Ectodermal cell (in vitro differentiated cells): ENCODE results near the gene DGKI.

Experiments used
- H3K27ac ChIP-seq: 2 replicates; pipeline ENCODE4 v1.7.0; 2013; ENCODE audit warnings: mild to moderate bottlenecking, low read depth, low read length; ENCODE audit not compliant: insufficient read depth, poor library complexity, severe bottlenecking
- H3K27me3 ChIP-seq: 2 replicates; pipeline ENCODE4 v1.7.0; 2013; ENCODE audit warnings: mild to moderate bottlenecking, low read length; ENCODE audit not compliant: insufficient read depth, control insufficient read depth, poor library complexity, severe bottlenecking
- H3K36me3 ChIP-seq: one replicate; pipeline ENCODE4 v1.7.0; 2013; ENCODE audit warnings: low read length; ENCODE audit not compliant: control insufficient read depth, insufficient read depth
- H3K4me1 ChIP-seq: one replicate; pipeline ENCODE4 v1.7.0; 2013; ENCODE audit warnings: low read length; ENCODE audit not compliant: control insufficient read depth, insufficient read depth
- H3K4me3 ChIP-seq: 2 replicates; pipeline ENCODE4 v1.7.0; 2013; ENCODE audit warnings: low read depth, low read length, control low read depth; ENCODE audit not compliant: insufficient read depth
- H3K9me3 ChIP-seq: 2 replicates; pipeline ENCODE4 v1.7.0; 2013; ENCODE audit warnings: mild to moderate bottlenecking, low read length, moderate library complexity; ENCODE audit not compliant: control insufficient read depth
- WGBS, 2 experiments: methylation state at CpG; one replicate each; pipeline ENCODE4 v1.1.7; 2013; ENCODE audit warnings: missing lambda C conversion rate in 2 of 2; 5-methylcytosine and 5-hydroxymethylcytosine counted together

DGKI gene

DNA sequence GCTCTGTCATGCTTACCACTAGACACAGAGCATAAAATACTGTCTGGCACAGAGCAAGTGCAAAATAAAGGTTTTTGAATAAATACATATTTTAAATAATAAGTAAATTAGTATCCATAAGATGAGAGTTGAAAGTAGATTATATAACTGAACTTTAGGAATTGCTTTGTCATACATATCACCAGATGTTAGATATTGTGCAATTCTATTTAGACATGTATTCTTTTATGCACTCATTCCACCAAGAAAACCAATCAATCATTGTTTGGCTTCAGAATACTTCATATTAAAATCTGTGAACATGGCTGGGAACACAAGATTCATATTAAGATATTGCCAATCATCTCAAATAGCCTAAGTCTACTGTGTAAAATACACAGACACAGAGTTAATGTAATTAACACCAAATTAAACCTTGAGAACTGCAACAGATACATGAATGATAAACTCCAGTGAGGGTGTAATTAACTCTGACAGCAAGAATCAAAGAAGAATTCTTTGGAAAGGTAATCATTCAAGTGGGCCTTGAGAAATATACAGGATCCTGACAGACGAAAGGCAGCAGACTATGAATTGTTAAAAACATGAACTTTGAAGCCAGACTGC, 302.2 kb downstream of the DGKI start:
- no peak overlapping the region for H3K27ac ChIP-seq
- no peaks in the 10 kb centered on the region for H3K9me3 ChIP-seq
- H3K4me1 ChIP-seq = no peaks in the 10 kb centered on the region
- H3K27me3 ChIP-seq = no peaks in the 10 kb centered on the region
- 95 to 96% methylated on average over 1 of the region's 1 CpG for WGBS, 2 experiments
- no peak overlapping the region for H3K4me3 ChIP-seq
- no peaks in the 10 kb centered on the region for H3K36me3 ChIP-seq

DNA sequence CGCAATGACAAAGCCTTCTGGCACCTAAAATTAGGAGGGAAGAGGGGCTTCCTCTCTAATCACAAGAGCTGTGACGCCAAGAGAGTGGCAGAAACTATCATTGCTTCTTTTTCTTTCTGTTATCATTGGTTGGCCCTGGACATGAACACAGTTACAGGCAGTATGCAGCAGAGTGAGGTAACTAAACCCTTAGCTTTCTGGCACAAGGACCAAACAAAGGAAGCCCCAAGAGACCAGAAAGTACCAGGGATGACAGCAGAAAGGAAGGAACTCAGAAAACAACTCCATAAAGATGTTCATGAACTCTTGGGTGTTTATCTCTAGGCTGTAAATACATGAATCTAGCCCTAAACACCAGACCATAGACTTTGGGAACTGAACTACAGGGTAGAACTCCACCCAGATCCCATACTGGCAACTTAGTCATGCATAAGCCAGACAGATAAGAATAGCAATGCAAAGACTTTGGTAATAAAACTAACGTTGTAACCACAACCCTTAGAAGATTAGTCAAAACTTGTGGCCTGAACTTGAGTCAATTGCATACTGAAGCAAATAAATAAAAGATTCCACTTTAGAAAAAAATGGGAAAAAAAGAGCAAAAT, 307.6 kb downstream of the DGKI start:
- H3K27ac ChIP-seq = no peak overlapping the region

GRCh38 chr7:137538361-137538762, 308.4 kb downstream of the DGKI start:
- WGBS, 2 experiments = 87 to 94% methylated on average over 3 to 4 of the region's 4 CpGs
- Histone ChIP-seq H3K9me3 (no peaks in the 10 kb centered on the region), H3K4me3 (no peak overlapping the region), H3K27ac (no peak overlapping the region), H3K27me3 (no peaks in the 10 kb centered on the region), H3K36me3 (no peaks in the 10 kb centered on the region), H3K4me1 (no peaks in the 10 kb centered on the region)

More for the DNA sequence above, 307.6 kb downstream of the DGKI start:
- WGBS, 2 experiments = 94 to 98% methylated on average over 3 of the region's 3 CpGs
- Histone ChIP-seq H3K36me3 (no peaks in the 10 kb centered on the region), H3K27me3 (no peaks in the 10 kb centered on the region), H3K9me3 (no peaks in the 10 kb centered on the region), H3K4me1 (no peaks in the 10 kb centered on the region), H3K4me3 (no peak overlapping the region)

GRCh38 chr7:137535579-137535978, 311.2 kb downstream of the DGKI start:
- Histone ChIP-seq H3K4me3 (no peak overlapping the region), H3K9me3 (no peaks in the 10 kb centered on the region), H3K27ac (no peak overlapping the region), H3K27me3 (no peaks in the 10 kb centered on the region), H3K36me3 (no peaks in the 10 kb centered on the region), H3K4me1 (no peaks in the 10 kb centered on the region)
- WGBS, 2 experiments = 94 to 95% methylated on average over 4 to 6 of the region's 6 CpGs

- H3K9me3 ChIP-seq = no peaks in the 10 kb centered on the region
- no peaks in the 10 kb centered on the region for H3K4me1 ChIP-seq
- WGBS, 2 experiments = 97% methylated on average over 3 of the region's 4 CpGs; no CpG with 5 or more reads in 1 of the 2 experiments
- no peaks in the 10 kb centered on the region for H3K36me3 ChIP-seq
- H3K27me3 ChIP-seq = no peaks in the 10 kb centered on the region
- H3K4me3 ChIP-seq = no peak overlapping the region
- H3K27ac ChIP-seq = no peak overlapping the region
These were observed 315.1 kb downstream of the DGKI start for GRCh38 chr7:137531671-137532070.

DNA sequence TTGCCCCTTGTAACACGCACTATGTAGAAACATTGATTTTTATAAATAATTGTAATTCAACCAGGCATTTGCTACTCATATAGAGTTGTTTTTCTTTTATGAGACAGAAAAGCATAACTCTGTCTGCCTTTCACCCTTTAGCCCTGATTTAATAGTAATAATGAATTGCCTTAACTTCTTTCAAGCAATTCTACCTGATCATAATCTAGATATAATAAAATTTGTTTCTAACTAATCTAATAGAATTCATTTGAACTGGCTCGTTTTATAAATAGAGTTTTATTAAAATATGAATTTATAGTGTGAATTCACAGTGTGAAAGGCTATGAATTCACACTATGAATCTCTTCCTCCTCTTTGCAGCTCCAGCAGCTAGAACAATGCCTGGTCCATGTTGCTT, 319.1 kb downstream of the DGKI start:
- Histone ChIP-seq H3K36me3 (no peaks in the 10 kb centered on the region), H3K9me3 (no peaks in the 10 kb centered on the region), H3K4me3 (no peak overlapping the region), H3K4me1 (no peaks in the 10 kb centered on the region), H3K27ac (no peak overlapping the region), H3K27me3 (no peaks in the 10 kb centered on the region)
- 60% methylated on average over 1 of the region's 2 CpGs; no CpG with 5 or more reads in 1 of the 2 experiments for WGBS, 2 experiments

DNA sequence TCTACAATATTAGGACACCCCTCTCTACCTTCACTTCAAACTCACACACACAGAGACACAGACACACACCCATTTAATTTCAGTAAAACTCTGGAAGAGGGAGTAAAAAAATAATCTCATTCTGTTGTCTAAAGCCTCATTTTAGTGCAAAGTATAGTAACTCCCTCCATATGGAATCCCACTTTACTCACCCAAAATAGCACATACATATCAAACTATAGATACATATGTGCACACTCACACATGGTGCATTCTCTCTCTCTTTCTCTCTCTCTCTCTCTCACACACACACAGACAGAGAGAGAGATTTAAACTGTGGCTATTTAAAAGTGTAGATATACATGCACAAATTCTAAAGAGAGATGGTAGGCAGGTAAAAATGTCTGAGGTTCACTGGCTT, 323.6 kb downstream of the DGKI start:
- Histone ChIP-seq H3K27me3 (no peaks in the 10 kb centered on the region), H3K4me3 (no peak overlapping the region), H3K36me3 (no peaks in the 10 kb centered on the region), H3K9me3 (no peaks in the 10 kb centered on the region), H3K27ac (no peak overlapping the region), H3K4me1 (no peaks in the 10 kb centered on the region)

- WGBS, 2 experiments = 94 to 96% methylated on average over 5 of the region's 5 CpGs
- no peaks in the 10 kb centered on the region for H3K36me3 ChIP-seq
These were observed 325.3 kb downstream of the DGKI start for GRCh38 chr7:137521451-137521850.

GRCh38 chr7:137519947-137520346, 326.8 kb downstream of the DGKI start:
- no peaks in the 10 kb centered on the region for H3K9me3 ChIP-seq
- no peaks in the 10 kb centered on the region for H3K27me3 ChIP-seq
- 100% methylated on average over 1 of the region's 1 CpG for WGBS, 2 experiments
- no peaks in the 10 kb centered on the region for H3K4me1 ChIP-seq
- no peak overlapping the region for H3K27ac ChIP-seq
- no peak overlapping the region for H3K4me3 ChIP-seq
- H3K36me3 ChIP-seq = no peaks in the 10 kb centered on the region

More at GRCh38 chr7:137521451-137521850, 325.3 kb downstream of the DGKI start:
- no peak overlapping the region for H3K27ac ChIP-seq
- H3K4me3 ChIP-seq = no peak overlapping the region
- no peaks in the 10 kb centered on the region for H3K27me3 ChIP-seq
- no peaks in the 10 kb centered on the region for H3K4me1 ChIP-seq
- no peaks in the 10 kb centered on the region for H3K9me3 ChIP-seq

- Histone ChIP-seq H3K27me3 (no peaks in the 10 kb centered on the region), H3K36me3 (no peaks in the 10 kb centered on the region), H3K4me3 (no peak overlapping the region), H3K27ac (no peak overlapping the region), H3K4me1 (no peaks in the 10 kb centered on the region), H3K9me3 (no peaks in the 10 kb centered on the region)
- WGBS, 2 experiments = 85 to 91% methylated on average over 4 of the region's 4 CpGs
These were observed 327.5 kb downstream of the DGKI start for GRCh38 chr7:137519181-137519691.
